Mucosa of stomach (tissue), 1 donor: ENCODE measurements around the gene POTEG.
"Not testable (repeated sequence)": the region's sequence is repeated elsewhere in the genome, so short reads cannot be mapped to it uniquely, and the experiment has no call there.

Source experiments
- H3K27me3 ChIP-seq: one replicate; pipeline ENCODE4 v1.7.0; 2013; ENCODE audit warnings: mild to moderate bottlenecking, low read length; ENCODE audit not compliant: control insufficient read depth, insufficient read depth
- H3K36me3 ChIP-seq: one replicate; pipeline ENCODE4 v1.7.0; 2013; ENCODE audit warnings: low read length; ENCODE audit not compliant: control insufficient read depth, insufficient read depth
- H3K4me1 ChIP-seq: one replicate; pipeline ENCODE4 v1.7.0; 2013; ENCODE audit warnings: mild to moderate bottlenecking, low read length; ENCODE audit not compliant: control insufficient read depth, insufficient read depth
- H3K4me3 ChIP-seq: one replicate; pipeline ENCODE4 v1.7.0; 2013; ENCODE audit warnings: low read length
- H3K9ac ChIP-seq: one replicate; pipeline ENCODE4 v1.7.0; 2013; ENCODE audit warnings: mild to moderate bottlenecking, low read length, moderate library complexity
- H3K9me3 ChIP-seq: one replicate; pipeline ENCODE4 v1.7.0; 2013; ENCODE audit warnings: mild to moderate bottlenecking, low read length, moderate library complexity; ENCODE audit not compliant: control insufficient read depth
- donor health status: Pancreatic carcinoma.

The POTEG gene

DNA sequence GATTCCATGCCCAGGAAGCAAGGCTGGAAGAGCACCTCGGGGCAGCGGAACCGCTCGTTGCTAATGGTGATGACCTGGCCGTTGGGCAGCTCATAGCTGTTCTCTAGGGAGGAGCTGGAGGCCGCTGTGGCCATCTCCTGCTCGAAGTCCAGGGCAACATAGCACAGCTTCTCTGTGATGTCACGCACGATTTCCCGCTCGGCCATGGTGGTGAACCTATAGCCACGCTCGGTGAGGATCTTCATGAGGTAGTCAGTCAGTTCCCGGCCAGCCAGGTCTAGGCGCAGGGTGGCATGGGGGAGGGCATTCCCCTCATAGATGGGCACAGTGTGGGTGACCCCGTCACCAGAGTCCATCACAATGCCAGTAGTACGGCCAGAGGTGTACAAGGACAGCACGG is 32.0 kb downstream of the POTEG start:
- H3K4me1 ChIP-seq, H3K9ac ChIP-seq, H3K4me3 ChIP-seq, H3K9me3 ChIP-seq, H3K36me3 ChIP-seq, H3K27me3 ChIP-seq: not testable (repeated sequence)

DNA sequence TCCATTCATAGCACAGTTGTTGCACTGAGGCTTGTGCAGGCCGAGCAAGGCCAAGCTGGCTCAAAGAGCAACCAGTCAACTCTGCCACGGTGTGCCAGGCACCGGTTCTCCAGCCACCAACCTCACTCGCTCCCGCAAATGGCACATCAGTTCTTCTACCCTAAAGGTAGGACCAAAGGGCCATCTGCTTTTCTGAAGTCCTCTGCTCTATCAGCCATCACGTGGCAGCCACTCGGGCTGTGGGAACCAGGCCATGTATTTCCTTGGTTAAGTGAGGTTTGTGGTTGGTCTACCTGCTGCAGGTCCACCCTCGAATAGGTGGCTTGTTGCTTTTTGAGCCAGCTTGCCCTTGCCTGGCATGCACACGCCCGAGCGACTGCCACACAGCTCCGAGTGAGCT is 39.4 kb downstream of the POTEG start:
- not testable (repeated sequence) for H3K4me1 ChIP-seq, H3K36me3 ChIP-seq, H3K27me3 ChIP-seq, H3K9me3 ChIP-seq, H3K9ac ChIP-seq, H3K4me3 ChIP-seq

DNA sequence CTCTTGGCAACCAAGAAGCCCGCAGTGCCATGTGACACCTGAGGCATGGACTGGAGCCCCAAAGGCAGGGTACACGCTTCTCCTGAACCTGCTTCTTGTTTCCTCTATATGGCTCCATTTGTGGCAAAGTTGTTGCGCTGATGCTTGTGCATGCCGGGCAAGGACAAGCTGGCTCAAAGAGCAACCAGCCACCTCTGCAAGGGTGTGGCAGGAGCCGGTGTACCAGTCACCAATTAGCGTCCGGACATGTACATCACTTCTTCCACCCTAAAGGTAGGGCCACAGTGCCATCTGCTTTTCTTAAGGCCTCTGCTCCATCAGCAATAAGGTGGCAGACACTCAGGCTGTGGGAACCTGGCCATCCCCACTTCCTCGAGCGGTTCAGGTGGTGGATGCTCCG is 43.9 kb downstream of the POTEG start:
- H3K27me3 ChIP-seq, H3K4me3 ChIP-seq, H3K9me3 ChIP-seq, H3K4me1 ChIP-seq, H3K9ac ChIP-seq, H3K36me3 ChIP-seq: not testable (repeated sequence)

DNA sequence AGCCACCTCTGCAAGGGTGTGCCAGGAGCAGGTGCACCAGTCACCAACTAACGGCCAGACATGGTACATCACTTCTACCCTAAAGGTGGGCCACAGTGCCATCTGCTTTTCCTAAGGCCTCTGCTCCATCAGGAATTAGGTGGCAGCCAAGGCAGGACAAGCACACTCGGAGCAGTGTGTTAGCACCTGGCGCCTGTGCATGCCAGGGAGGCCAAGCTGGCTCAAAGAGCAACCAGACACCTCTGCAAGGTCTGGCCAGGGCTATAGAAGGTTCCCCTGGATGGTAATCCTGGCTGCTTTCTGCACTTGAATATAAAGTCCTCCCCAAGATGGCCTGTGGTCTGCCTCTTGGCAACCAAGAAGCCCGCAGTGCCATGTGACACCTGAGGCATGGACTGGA is 45.4 kb downstream of the POTEG start:
- H3K36me3 ChIP-seq, H3K4me1 ChIP-seq, H3K27me3 ChIP-seq, H3K9me3 ChIP-seq, H3K9ac ChIP-seq, H3K4me3 ChIP-seq: not testable (repeated sequence)

DNA sequence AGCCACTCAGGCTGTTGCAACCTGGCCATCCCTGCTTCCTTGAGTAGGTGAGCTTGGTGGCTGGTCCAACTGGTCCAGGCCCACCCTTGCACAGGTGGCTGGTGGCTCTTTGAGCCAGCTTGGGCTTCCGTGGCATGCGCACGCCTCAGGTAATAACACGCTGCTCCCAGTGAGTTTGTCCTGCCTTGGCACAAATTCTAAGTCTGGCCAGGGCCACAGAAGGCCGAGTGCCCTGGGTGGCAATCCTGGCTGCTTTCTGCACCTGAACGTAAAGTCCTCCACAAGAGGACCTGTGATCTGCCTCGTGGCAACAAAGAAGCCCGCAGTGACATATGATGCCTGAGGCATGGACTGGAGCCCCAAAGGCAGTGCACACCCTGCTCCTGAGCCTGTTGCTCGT is 47.1 kb downstream of the POTEG start:
- not testable (repeated sequence) for H3K36me3 ChIP-seq, H3K4me1 ChIP-seq, H3K9me3 ChIP-seq, H3K4me3 ChIP-seq, H3K27me3 ChIP-seq, H3K9ac ChIP-seq

DNA sequence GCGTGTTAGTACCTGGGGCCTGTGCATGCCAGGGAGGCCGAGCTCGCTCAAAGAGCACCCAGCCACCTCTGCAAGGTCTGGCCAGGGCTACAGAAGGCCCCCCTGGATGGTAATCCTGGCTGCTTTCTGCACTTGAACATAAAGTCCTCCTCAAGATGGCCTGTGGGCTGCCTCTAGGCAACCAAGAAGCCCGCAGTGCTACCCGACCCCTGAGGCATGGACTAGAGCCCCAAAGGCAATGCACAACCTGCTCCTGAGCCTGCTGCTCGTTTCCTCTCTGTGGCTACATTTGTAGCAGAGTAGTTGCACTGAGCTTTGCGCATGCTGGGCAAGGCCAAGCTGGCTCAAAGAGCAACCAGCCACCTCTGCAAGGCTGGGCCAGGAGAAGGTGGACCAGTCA is 47.8 kb downstream of the POTEG start:
- H3K9ac ChIP-seq, H3K4me1 ChIP-seq, H3K9me3 ChIP-seq, H3K4me3 ChIP-seq, H3K36me3 ChIP-seq, H3K27me3 ChIP-seq: not testable (repeated sequence)

DNA sequence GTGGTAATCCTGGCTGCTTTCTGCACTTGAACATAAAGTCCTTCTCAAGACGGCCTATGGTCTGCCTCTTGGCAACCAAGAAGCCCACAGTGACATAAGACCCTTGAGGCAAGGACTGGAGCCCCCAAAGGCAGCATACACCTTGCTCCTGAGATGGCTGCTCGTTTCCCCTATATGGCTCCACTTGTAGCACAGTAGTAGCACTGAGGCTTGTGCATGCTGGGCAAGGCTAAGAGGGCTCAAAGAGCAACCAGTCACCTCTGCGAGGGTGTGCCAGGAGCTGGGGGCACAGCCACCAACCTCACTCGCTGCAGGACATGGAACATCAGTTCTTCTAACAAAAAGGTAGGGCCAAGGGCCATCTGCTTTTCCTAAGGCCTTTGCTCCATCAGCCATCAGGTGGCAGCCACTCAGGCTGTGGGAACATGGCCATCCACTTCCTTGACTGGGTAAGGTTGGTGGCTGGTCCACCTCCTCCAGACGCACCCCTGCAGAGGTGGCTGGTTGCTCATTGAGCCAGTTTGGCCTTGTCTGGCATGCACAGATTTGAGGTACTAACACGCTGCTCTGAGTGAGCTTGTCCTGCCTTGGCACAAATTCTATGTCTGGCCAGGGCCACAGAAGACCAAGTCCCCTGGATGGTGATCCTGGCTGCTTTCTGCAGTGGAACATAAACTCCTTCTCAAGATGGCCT is 49.9 kb downstream of the POTEG start:
- H3K9me3 ChIP-seq, H3K27me3 ChIP-seq, H3K4me1 ChIP-seq, H3K4me3 ChIP-seq, H3K9ac ChIP-seq, H3K36me3 ChIP-seq: not testable (repeated sequence)

DNA sequence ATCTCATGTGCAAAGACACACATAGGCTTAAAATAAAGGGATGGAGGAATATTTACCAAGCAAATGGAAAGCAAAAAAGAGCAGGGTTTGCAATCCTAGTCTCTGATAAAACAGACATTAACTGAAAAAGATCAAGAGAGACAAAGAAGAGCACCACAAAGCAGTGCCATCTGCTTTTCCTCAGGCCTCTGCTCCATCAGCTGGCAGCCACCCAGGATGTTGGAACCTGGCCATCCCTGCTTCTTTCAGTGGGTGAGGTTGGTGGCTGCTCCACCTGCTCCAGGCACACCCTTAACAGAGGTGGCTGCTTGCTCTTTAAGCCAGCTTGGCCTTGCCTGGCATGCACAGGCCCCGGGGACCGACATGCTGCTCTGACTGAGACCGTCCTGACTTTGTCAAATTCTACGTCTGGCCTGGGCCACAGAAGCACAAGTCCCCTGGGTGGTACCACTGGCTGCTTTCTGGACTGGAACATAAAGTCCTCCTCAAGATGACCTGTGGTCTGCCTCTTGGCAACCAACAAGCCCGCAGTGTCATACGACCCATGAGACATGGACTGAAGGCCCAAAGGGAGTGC is 51.0 kb downstream of the POTEG start:
- H3K9ac ChIP-seq, H3K4me1 ChIP-seq, H3K27me3 ChIP-seq, H3K36me3 ChIP-seq, H3K9me3 ChIP-seq, H3K4me3 ChIP-seq: not testable (repeated sequence)

DNA sequence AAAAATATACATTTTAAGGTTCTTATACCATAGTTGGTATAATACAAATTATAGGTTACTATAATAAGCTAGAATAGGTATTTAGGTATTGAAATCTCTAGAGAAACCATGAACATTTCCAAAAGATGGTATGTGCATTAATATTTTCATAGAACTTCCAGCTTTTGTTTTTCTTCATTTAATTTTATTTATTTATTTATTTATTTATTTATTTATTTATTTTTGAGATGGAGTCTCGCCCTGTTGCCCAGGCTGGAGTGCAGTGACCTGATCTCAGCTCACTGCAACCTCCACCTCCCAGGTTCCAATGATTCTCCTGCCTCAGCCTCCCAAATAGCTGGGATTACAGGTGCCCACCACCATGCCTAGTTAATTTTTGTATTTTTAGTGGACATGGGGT is 54.0 kb downstream of the POTEG start:
- H3K36me3 ChIP-seq, H3K9me3 ChIP-seq, H3K4me3 ChIP-seq, H3K4me1 ChIP-seq, H3K9ac ChIP-seq, H3K27me3 ChIP-seq: not testable (repeated sequence)

DNA sequence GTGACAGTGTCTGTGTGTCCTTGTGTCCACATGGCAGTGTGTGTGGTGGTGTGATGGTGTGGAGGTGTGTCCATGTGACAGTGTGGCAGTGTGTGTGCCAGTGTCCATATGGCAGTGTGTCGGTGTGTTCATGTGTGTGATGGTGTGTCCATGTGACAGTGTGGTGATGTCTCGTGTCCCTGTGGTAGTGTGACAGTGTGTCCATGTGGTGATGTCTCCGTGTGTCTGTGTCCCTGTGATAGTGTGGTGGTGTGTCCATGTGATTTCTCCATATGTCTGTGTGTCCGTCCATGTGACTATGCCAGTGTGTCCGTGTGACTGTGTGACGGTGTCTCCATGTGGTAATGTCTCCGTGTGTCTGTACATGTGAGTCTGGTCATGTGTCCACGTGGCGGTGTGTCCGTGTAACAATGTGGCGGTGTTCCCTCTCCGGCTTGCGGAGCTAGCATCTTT is 59.7 kb downstream of the POTEG start:
- H3K36me3 ChIP-seq, H3K4me1 ChIP-seq, H3K9me3 ChIP-seq, H3K4me3 ChIP-seq, H3K9ac ChIP-seq, H3K27me3 ChIP-seq: not testable (repeated sequence)

DNA sequence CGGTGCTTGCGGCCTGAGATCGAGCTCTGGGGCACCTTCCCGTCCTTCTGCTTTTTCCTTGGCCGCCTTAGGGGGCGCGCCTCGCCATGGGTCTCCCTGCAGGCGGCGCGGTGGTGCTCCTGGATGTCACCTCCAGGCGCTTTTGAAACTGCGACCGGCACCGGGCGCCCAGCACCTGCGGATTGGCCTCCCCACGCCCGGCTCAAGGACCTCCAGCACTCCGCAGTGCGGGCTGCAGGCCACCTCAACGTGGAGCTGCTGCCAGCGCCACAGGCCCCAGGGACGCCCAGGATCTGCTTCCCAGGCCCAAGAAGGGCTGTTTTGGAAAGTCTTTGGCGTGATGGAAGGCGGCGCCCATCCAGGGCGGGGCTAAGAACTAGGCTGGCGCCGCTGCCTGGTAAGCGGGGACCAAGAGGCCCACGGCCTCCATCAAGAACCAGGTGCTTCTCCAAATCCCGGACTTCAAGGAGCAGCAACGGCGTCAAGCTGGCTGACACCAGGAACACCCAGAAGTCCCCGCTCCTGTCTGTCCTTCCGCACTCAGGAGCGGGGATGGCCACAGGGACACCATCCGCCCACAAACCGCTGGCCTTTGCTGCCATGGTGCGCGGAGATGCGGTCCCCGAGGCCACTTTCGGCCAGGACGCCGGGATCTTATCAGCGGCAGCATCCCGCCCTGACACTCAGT is 61.2 kb downstream of the POTEG start:
- H3K9ac ChIP-seq, H3K4me3 ChIP-seq, H3K9me3 ChIP-seq, H3K4me1 ChIP-seq, H3K27me3 ChIP-seq, H3K36me3 ChIP-seq: not testable (repeated sequence)

DNA sequence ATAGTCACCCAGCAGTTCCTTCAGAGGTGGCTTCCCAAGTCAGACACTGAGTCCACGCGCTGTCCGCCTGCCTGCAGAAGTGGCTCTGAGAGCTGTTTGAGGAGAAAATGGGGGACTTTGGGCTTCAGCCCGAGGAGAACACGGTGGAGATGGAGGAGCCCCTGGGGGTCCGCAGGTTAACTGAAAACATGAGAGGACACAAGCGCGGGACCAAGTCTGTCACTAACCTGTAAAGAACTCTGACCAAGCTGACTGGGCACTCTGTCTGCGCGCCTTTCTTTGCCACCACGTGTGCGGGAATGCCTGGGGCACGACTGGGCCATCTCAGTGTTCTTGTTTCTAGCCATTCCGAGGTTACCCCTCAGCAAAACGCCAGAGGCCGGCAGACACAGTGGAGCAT is 62.4 kb downstream of the POTEG start:
- H3K27me3 ChIP-seq, H3K36me3 ChIP-seq, H3K4me3 ChIP-seq, H3K9ac ChIP-seq, H3K9me3 ChIP-seq, H3K4me1 ChIP-seq: not testable (repeated sequence)

DNA sequence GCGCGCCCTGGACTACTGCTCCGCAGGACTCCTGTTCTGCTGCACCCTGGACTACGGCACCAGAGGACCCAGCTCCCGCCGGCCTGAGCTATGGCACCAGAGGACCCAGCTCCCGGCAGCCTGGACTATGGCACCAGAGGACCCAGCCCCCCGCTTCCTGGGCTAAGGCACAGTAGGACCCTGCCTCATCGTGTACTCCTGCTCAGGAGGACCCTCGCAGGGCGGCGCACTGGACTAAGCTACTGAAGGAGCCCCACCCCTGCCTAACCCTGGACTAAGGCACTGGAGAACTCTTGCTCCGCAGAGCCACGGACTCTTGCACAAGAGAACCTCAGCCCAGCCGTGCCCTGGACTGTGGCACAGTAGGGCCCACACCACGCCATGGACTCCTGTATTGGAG is 71.3 kb downstream of the POTEG start:
- H3K27me3 ChIP-seq, H3K36me3 ChIP-seq, H3K9ac ChIP-seq, H3K9me3 ChIP-seq, H3K4me1 ChIP-seq, H3K4me3 ChIP-seq: not testable (repeated sequence)
